Right lobe of liver (tissue), 6 donors: ENCODE results near the gene CEP44. TPM values are rescaled to one million over a fixed set of nuclear protein-coding genes. Genes with fewer than 3 reads are reported as not detected.

Source experiments
- ATAC-seq, 4 donors: fragments of 200-7000 bp; cut with Tn5 transposase; one replicate each; pipeline ENCODE4 v1.9.1; 2020; ENCODE audit warnings: mild to moderate bottlenecking in 4 of 4, moderate library complexity in 4 of 4
- DNase-seq, 3 donors: peaks; one replicate each; pipeline ENCODE4 v3.0.0-alpha.2; 2020
- H3K27ac ChIP-seq, 3 donors: fragments of 200-600 bp; one replicate each; pipeline ENCODE4 v1.8.0; 2022
- H3K27me3 ChIP-seq, 2 donors: fragments of 200-600 bp; one replicate each; pipeline ENCODE4 v1.8.0; 2022
- H3K36me3 ChIP-seq, 4 donors: fragments of 200-600 bp; sonication (generic) in 1 of 4; one replicate each; pipeline versions ENCODE4 v1.5.1 to v1.8.0; 2017 to 2022; ENCODE audit warnings: control low read depth in 1 of 4
- H3K4me1 ChIP-seq, 4 donors: fragments of 200-600 bp; sonication (generic) in 1 of 4; one replicate each; pipeline versions ENCODE4 v1.5.1 to v1.8.0; 2017 to 2022; ENCODE audit warnings: control low read depth in 1 of 4
- H3K4me3 ChIP-seq, 3 donors: fragments of 200-600 bp; one replicate each; pipeline ENCODE4 v1.8.0; 2022
- H3K9me3 ChIP-seq, 4 donors: fragments of 200-600 bp; sonication (generic) in 1 of 4; one replicate each; pipeline versions ENCODE4 v1.5.1 to v1.8.0; 2017 to 2022; ENCODE audit warnings: control low read depth in 1 of 4
- CTCF ChIP-seq, 4 donors: fragments of 200-600 bp in 3 of 4; fragments of 450-650 bp in 1 of 4; IDR thresholded peaks; one replicate each; pipeline versions ENCODE4 v1.5.1 to v1.8.0; 2016 to 2022; ENCODE audit warnings: antibody characterized with exemption in 4 of 4, mild to moderate bottlenecking in 2 of 4
- POLR2A ChIP-seq: fragments of 450-650 bp; IDR thresholded peaks from one replicate; pipeline ENCODE4 v1.6.1; 2017; ENCODE audit warnings: antibody characterized with exemption, mild to moderate bottlenecking
- WGBS: methylation state at CpG from one replicate; pipeline ENCODE4 v1.1.6; 2018; ENCODE audit warnings: low coverage, low lambda C conversion rate; ENCODE audit not compliant: insufficient coverage; ENCODE audit errors: missing lambda C conversion rate; 5-methylcytosine and 5-hydroxymethylcytosine counted together
- intact Hi-C, 2 donors: fragments of 100-400 bp; cut with DNase I; formaldehyde crosslinking; loops; one replicate each; pipeline versions ENCODE4 v1.11.2 to v1.14.1; 2022
- total RNA-seq, 6 experiments: library from RNA; depleted of rRNA in 2 of 6; stranded (reverse); fragments of >200 nt in 2 of 6; fragmentation: NEBNext Ultra II Directional in 3 of 6; extraction: Animal tissue kit (Norgen Biotek cat#: 25700) in 3 of 6; gene quantifications; one replicate each; pipeline versions ENCODE4 v1.1.0 to v1.2.4, GENCODE V29; 2016 to 2023
- donor health status: DM: no; HTN: yes; CAD: no.
- donor health status: DM: no; HTN: no; CAD: no.
- donor health status: DM: no; HTN: no; CAD: no.
- donor health status: DM: no; HTN: yes; CAD: no.
- donor health status: DM: no; HTN: yes; CAD: no.

The CEP44 gene
- total RNA-seq, 6 experiments from 2014 or later = 3.8 to 9.9 (median 7.2) TPM

GRCh38 chr4:174332741-174333493 lies 49.2 kb downstream of the CEP44 start:
- ATAC-seq (no peak), DNase-seq (no peak)
- H3K27me3 ChIP-seq = no peaks in the 10 kb centered on the region
- no peak overlapping the region for H3K27ac ChIP-seq
- no peaks in the 10 kb centered on the region for H3K36me3 ChIP-seq
- TF ChIP-seq POLR2A (no peak), CTCF (IDR thresholded peaks at IDR 0.05) (no peak)
- H3K9me3 ChIP-seq = no peaks in the 10 kb centered on the region
- H3K4me3 ChIP-seq = no peak overlapping the region
- intact Hi-C loops = no loop called here
- no peaks in the 10 kb centered on the region for H3K4me1 ChIP-seq
- 73% methylated on average over 4 of the region's 4 CpGs for WGBS

- no peak overlapping the region for H3K4me3 ChIP-seq
- no peak overlapping the region for H3K27ac ChIP-seq
- DNase-seq (no peak), ATAC-seq (no peak)
- H3K36me3 ChIP-seq = no peaks in the 10 kb centered on the region
- no peaks in the 10 kb centered on the region for H3K27me3 ChIP-seq
- no peaks in the 10 kb centered on the region for H3K9me3 ChIP-seq
- WGBS = 77% methylated on average over 3 of the region's 3 CpGs
- no peaks in the 10 kb centered on the region for H3K4me1 ChIP-seq
- TF ChIP-seq POLR2A (no peak), CTCF (IDR thresholded peaks at IDR 0.05) (no peak)
- intact Hi-C loops = no loop called here
Measured at GRCh38 chr4:174334628-174335027, 50.9 kb downstream of the CEP44 start.

- intact Hi-C loops = no loop called here
- no peak for ATAC-seq
- 90% methylated on average over 2 of the region's 2 CpGs for WGBS
Measured at GRCh38 chr4:174340714-174341113, 57.0 kb downstream of the CEP44 start.

GRCh38 chr4:174349156-174349555 lies 65.4 kb downstream of the CEP44 start:
- WGBS = 78% methylated on average over 1 of the region's 1 CpG
- no peak for DNase-seq

More at GRCh38 chr4:174340714-174341113, 57.0 kb downstream of the CEP44 start:
- no peak overlapping the region for H3K4me3 ChIP-seq
- TF ChIP-seq CTCF (IDR thresholded peaks at IDR 0.05) = no peak
- TF ChIP-seq POLR2A = no peak
- DNase-seq = no peak
- H3K27me3 ChIP-seq = no peaks in the 10 kb centered on the region
- no peak overlapping the region for H3K27ac ChIP-seq
- H3K4me1 ChIP-seq = no peaks in the 10 kb centered on the region
- no peaks in the 10 kb centered on the region for H3K9me3 ChIP-seq
- H3K36me3 ChIP-seq = no peaks in the 10 kb centered on the region

More at GRCh38 chr4:174349156-174349555, 65.4 kb downstream of the CEP44 start:
- Histone ChIP-seq H3K36me3 (no peaks in the 10 kb centered on the region), H3K27me3 (no peaks in the 10 kb centered on the region), H3K4me1 (no peaks in the 10 kb centered on the region), H3K4me3 (no peak overlapping the region), H3K9me3 (no peaks in the 10 kb centered on the region), H3K27ac (no peak overlapping the region)
- intact Hi-C loops = no loop called here
- TF ChIP-seq CTCF (IDR thresholded peaks at IDR 0.05) = no peak
- TF ChIP-seq POLR2A = no peak
- no peak for ATAC-seq
